GM21390 (cell line): ENCODE results near the gene FGF12.

ENCODE experiments used
- ATAC-seq: cut with Tn5 transposase; IDR thresholded peaks from one replicate; pipeline ENCODE4 v1.9.1; 2021; ENCODE audit not compliant: unreplicated experiment

The FGF12 gene

GRCh38 chr3:192133271-192133670 is 594.1 kb downstream of the FGF12 start:
- no peak for ATAC-seq

- peak; percentile 74 for ATAC-seq
Measured at GRCh38 chr3:192130534-192131132, 596.7 kb downstream of the FGF12 start.

- ATAC-seq, result no peak
Measured at GRCh38 chr3:192129586-192129985, 597.8 kb downstream of the FGF12 start.

GRCh38 chr3:192128922-192129321 is 598.4 kb downstream of the FGF12 start:
- peak; percentile 48 for ATAC-seq

- no peak for ATAC-seq
Measured at GRCh38 chr3:192128060-192128459, 599.3 kb downstream of the FGF12 start.

- peak; percentile 88 for ATAC-seq
Measured at GRCh38 chr3:192122832-192123594, 604.3 kb downstream of the FGF12 start.

- no peak for ATAC-seq
Measured at GRCh38 chr3:192121923-192122322, 605.4 kb downstream of the FGF12 start.

GRCh38 chr3:192108820-192109219 is 618.5 kb downstream of the FGF12 start:
- ATAC-seq, result no peak

GRCh38 chr3:192106543-192106942 is 620.8 kb downstream of the FGF12 start:
- no peak for ATAC-seq

- ATAC-seq, result peak; percentile 53
Measured at GRCh38 chr3:192092388-192093005, 634.8 kb downstream of the FGF12 start.

GRCh38 chr3:192091831-192092230 is 635.5 kb downstream of the FGF12 start:
- no peak for ATAC-seq

- peak; percentile 74 for ATAC-seq
Measured at GRCh38 chr3:192090586-192090985, 636.8 kb downstream of the FGF12 start.
